Endodermal cell (in vitro differentiated cells): ENCODE measurements around the gene FANK1. TPM values are rescaled to one million over a fixed set of nuclear protein-coding genes. Genes with fewer than 3 reads are reported as not detected.

Source experiments
- DNase-seq: peaks from one replicate; pipeline ENCODE4 v3.0.0-alpha.2; 2017
- H3K27ac ChIP-seq: 2 replicates; pipeline ENCODE4 v1.5.1; 2013; ENCODE audit warnings: mild to moderate bottlenecking, low read depth, low read length, moderate library complexity
- H3K27me3 ChIP-seq: 2 replicates; pipeline ENCODE4 v1.6.1; 2013; ENCODE audit warnings: mild to moderate bottlenecking, low read length, moderate library complexity; ENCODE audit not compliant: insufficient read depth, control insufficient read depth, poor library complexity, severe bottlenecking
- H3K36me3 ChIP-seq: 2 replicates; pipeline ENCODE4 v1.7.0; 2013; ENCODE audit warnings: mild to moderate bottlenecking, low read length, moderate library complexity; ENCODE audit not compliant: control insufficient read depth, insufficient read depth
- H3K4me1 ChIP-seq: one replicate; pipeline ENCODE4 v1.7.0; 2013; ENCODE audit warnings: low read length; ENCODE audit not compliant: control insufficient read depth, insufficient read depth
- H3K4me3 ChIP-seq: 2 replicates; pipeline ENCODE4 v1.5.1; 2013; ENCODE audit warnings: mild to moderate bottlenecking, low read length, moderate library complexity
- H3K9ac ChIP-seq: 2 replicates; pipeline ENCODE4 v1.6.1; 2013; ENCODE audit warnings: mild to moderate bottlenecking, low read length, moderate library complexity; ENCODE audit not compliant: poor library complexity, severe bottlenecking; ENCODE audit errors: extremely low read depth
- H3K9me3 ChIP-seq: 2 replicates; pipeline ENCODE4 v1.6.1; 2013; ENCODE audit warnings: mild to moderate bottlenecking, low read length, moderate library complexity; ENCODE audit not compliant: control insufficient read depth
- H3K27ac Mint-ChIP-seq: 2 replicates; pipeline ENCODE4 v1.8.0; 2020; ENCODE audit warnings: mixed read lengths
- H3K27me3 Mint-ChIP-seq: 2 replicates; pipeline ENCODE4 v1.8.0; 2021; ENCODE audit warnings: mild to moderate bottlenecking, mixed read lengths; ENCODE audit not compliant: insufficient read depth
- H3K36me3 Mint-ChIP-seq: 2 replicates; pipeline ENCODE4 v1.8.0; 2020; ENCODE audit warnings: low read depth, mixed read lengths
- H3K4me1 Mint-ChIP-seq: 2 replicates; pipeline ENCODE4 v1.8.0; 2020; ENCODE audit warnings: mixed read lengths
- H3K4me3 Mint-ChIP-seq: 2 replicates; pipeline ENCODE4 v1.8.0; 2020; ENCODE audit warnings: mild to moderate bottlenecking, moderate library complexity, mixed read lengths
- H3K9me3 Mint-ChIP-seq: 2 replicates; pipeline ENCODE4 v1.8.0; 2020; ENCODE audit warnings: mild to moderate bottlenecking, mixed read lengths
- WGBS, 2 experiments: methylation state at CpG; one replicate each; pipeline versions ENCODE4 v1.1.5 to v1.1.7; 2013; ENCODE audit warnings: missing lambda C conversion rate in 2 of 2, mixed read lengths in 1 of 2; ENCODE audit not compliant: insufficient coverage in 1 of 2, insufficient read length in 1 of 2; 5-methylcytosine and 5-hydroxymethylcytosine counted together
- total RNA-seq, 2 donors: library from RNA; stranded (reverse); fragmentation: NEBNext Ultra II Directional in 1 of 2; extraction: Animal tissue kit (Norgen Biotek cat#: 25700) in 1 of 2; gene quantifications; 2 replicates in 1 of 2; 3 replicates in 1 of 2; pipeline ENCODE4 v1.2.1, GENCODE V29; 2021
- TF ChIP-seq, protein P1 (sequence below): fragments of 200-600 bp; sonication (generic); conservative IDR thresholded peaks from 2 replicates; pipeline ENCODE4 v1.5.0; 2021; ENCODE audit warnings: antibody characterized with exemption, mild to moderate bottlenecking

Gene FANK1
- total RNA-seq, 2 donors from 2014 or later, result 7.7 to 10.0 TPM

GRCh38 chr10:125848857-125849256, 47.5 kb upstream of the FANK1 start:
- Histone ChIP-seq H3K9ac (no peak overlapping the region), H3K36me3 (peaks cover 62% of the 10 kb centered on the region), H3K4me3 (no peak overlapping the region), H3K4me1 (no peaks in the 10 kb centered on the region), H3K27ac (no peak overlapping the region), H3K9me3 (no peaks in the 10 kb centered on the region), H3K27me3 (no peaks in the 10 kb centered on the region)
- TF ChIP-seq, protein P1, sequence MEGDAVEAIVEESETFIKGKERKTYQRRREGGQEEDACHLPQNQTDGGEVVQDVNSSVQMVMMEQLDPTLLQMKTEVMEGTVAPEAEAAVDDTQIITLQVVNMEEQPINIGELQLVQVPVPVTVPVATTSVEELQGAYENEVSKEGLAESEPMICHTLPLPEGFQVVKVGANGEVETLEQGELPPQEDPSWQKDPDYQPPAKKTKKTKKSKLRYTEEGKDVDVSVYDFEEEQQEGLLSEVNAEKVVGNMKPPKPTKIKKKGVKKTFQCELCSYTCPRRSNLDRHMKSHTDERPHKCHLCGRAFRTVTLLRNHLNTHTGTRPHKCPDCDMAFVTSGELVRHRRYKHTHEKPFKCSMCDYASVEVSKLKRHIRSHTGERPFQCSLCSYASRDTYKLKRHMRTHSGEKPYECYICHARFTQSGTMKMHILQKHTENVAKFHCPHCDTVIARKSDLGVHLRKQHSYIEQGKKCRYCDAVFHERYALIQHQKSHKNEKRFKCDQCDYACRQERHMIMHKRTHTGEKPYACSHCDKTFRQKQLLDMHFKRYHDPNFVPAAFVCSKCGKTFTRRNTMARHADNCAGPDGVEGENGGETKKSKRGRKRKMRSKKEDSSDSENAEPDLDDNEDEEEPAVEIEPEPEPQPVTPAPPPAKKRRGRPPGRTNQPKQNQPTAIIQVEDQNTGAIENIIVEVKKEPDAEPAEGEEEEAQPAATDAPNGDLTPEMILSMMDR, result no peak
- Mint-ChIP-seq H3K27ac (no peak overlapping the region), H3K27me3 (no peaks in the 10 kb centered on the region), H3K9me3 (no peaks in the 10 kb centered on the region), H3K4me3 (no peak overlapping the region), H3K4me1 (no peaks in the 10 kb centered on the region), H3K36me3 (peaks cover 59% of the 10 kb centered on the region)
- DNase-seq, result no peak
- WGBS, 2 experiments, result 83 to 93% methylated on average over 1 to 2 of the region's 2 CpGs

- peaks cover 61% of the 10 kb centered on the region for H3K36me3 Mint-ChIP-seq
- 96 to 100% methylated on average over 2 to 5 of the region's 7 CpGs for WGBS, 2 experiments
- no peaks in the 10 kb centered on the region for H3K9me3 Mint-ChIP-seq
- H3K4me3 ChIP-seq, result no peak overlapping the region
- no peaks in the 10 kb centered on the region for H3K4me1 ChIP-seq
- no peaks in the 10 kb centered on the region for H3K4me1 Mint-ChIP-seq
- H3K27me3 ChIP-seq, result no peaks in the 10 kb centered on the region
- TF ChIP-seq, protein P1, result no peak
- no peak overlapping the region for H3K27ac ChIP-seq
- no peaks in the 10 kb centered on the region for H3K27me3 Mint-ChIP-seq
- no peak overlapping the region for H3K27ac Mint-ChIP-seq
- H3K36me3 ChIP-seq, result peaks cover 63% of the 10 kb centered on the region
- no peaks in the 10 kb centered on the region for H3K9me3 ChIP-seq
- no peak overlapping the region for H3K9ac ChIP-seq
- no peak for DNase-seq
- no peak overlapping the region for H3K4me3 Mint-ChIP-seq
These were observed 46.9 kb upstream of the FANK1 start for GRCh38 chr10:125849448-125849847.

DNA sequence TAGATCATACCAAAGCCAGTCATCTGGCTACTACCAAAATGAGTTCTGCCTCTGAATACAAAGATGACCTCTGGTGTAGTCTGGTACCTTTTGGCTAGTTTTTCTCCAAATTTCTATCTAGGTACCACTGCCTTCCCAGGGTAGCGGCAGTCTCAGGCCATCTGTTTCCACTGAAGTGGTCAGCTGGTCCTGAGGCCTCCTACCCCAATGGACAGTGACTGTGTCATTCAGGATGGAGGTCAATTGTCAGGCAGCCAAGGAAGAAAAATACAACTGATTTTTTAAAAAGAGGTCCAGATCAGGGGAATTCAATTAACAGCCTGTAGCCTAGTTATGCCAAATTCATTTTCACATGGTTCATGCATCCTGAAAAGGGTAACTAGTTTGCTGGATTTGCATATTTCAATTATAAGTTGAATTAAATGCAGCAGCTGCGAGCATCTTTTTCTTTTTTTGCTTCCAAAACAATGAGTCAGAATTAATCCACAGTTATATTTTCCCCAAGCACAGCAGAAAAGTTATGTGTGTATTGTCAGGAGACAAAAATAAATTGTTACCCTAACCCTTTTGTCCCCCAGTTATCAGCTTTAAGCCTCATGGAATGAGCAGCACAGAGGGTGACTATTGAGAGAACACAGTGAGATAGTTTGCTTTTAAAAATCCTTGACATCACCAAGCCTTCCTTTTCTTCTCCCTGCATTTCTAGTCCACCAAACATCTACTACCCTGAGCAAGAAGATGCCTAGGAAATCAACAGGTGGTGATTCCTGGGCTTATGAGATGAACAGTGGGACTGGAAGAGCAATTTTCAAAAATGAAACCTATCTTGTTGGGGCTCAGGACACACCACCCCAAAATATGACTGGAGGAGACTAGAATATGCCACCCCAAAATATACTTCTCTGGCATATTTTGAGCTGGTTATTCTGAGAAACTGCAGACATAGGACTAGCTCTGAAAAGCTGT, 45.3 kb upstream of the FANK1 start:
- H3K9ac ChIP-seq, result no peak overlapping the region
- no peak for DNase-seq
- Mint-ChIP-seq H3K27me3 (no peaks in the 10 kb centered on the region), H3K27ac (no peak overlapping the region), H3K4me1 (peaks cover under 1% of the 10 kb centered on the region), H3K4me3 (no peak overlapping the region), H3K9me3 (no peaks in the 10 kb centered on the region), H3K36me3 (peaks cover 58% of the 10 kb centered on the region)
- no peaks in the 10 kb centered on the region for H3K9me3 ChIP-seq
- TF ChIP-seq, protein P1, result no peak
- WGBS, 2 experiments, result 100% methylated on average over 1 to 2 of the region's 2 CpGs
- no peak overlapping the region for H3K27ac ChIP-seq
- no peak overlapping the region for H3K4me3 ChIP-seq
- H3K27me3 ChIP-seq, result no peaks in the 10 kb centered on the region
- peaks cover 63% of the 10 kb centered on the region for H3K36me3 ChIP-seq
- no peaks in the 10 kb centered on the region for H3K4me1 ChIP-seq
